ENCODE measurements around the gene HERC5. TPM values are rescaled to one million over a fixed set of nuclear protein-coding genes. Genes with fewer than 3 reads are reported as not detected.

The HERC5 gene
- total RNA-seq, 4 donors from 2014 or later, result 6.5 to 11.9 (median 7.3) TPM

- no peak for TF ChIP-seq CTCF (IDR thresholded peaks at IDR 0.05; ENCODE audit: low read depth)
These were observed 77.2 kb downstream of the HERC5 start for GRCh38 chr4:88533937-88534750.

- TF ChIP-seq CTCF (IDR thresholded peaks at IDR 0.05; ENCODE audit: low read depth), result no peak
These were observed 78.3 kb downstream of the HERC5 start for GRCh38 chr4:88535090-88535755.

DNA sequence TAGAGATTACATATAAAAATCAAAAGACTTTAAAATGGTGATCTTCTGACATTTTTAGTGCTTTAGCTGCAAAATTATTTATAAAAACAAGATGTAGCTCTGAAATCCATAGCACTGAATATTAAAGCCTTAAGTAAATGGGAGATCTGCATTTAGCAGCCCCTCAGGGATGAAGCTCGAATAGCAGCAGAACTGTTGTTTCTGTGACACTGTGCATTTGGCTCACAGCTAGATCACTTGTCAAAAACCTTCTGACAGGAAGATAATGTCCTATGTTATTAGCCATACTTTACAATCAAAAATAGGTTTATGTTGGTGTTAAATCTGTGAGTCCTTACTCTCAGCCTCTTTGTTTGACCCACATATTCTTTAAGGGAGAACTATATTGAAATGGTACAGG, 80.8 kb downstream of the HERC5 start:
- no peak for TF ChIP-seq CTCF (IDR thresholded peaks at IDR 0.05; ENCODE audit: low read depth)

DNA sequence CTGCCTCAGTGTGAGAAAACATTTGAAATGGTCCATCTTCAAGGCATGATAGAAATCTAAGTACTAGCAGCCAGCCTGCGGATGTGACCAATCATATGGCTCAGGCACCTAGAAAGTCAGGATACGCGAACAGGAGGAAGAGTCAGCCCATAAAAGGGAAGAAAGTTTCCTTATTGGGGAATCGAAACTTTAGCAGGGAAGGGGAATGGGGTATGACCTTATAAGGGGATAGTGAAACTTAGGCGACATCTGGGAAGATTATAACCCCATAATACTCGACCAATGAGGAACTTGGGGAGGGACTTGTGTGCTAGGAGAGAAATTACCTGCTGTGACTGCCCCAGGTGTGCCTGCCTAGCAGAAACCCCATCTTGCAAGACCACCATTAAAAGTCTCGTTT, 92.9 kb downstream of the HERC5 start:
- TF ChIP-seq CTCF (IDR thresholded peaks at IDR 0.05; ENCODE audit: low read depth), result no peak

Other genes starting within 250 kb of the HERC5 start
- 10 to 100 TPM; 10.4 to 19.2 (median 15.0) TPM for gene PPM1K, start 172.6 kb upstream of the HERC5 start, total RNA-seq
- 10 to 100 TPM in 1 of 4 donors, 1 to 10 TPM in 3; 4.2 to 13.2 (median 5.5) TPM for gene HERC6, start 78.3 kb upstream of the HERC5 start, total RNA-seq
- 100 to 1,000 TPM; 103 to 142 (median 117) TPM for gene PYURF, start 66.7 kb downstream of the HERC5 start, total RNA-seq
- 10 to 100 TPM; 29.8 to 48.9 (median 42.4) TPM for gene HERC3, start 135.4 kb downstream of the HERC5 start, total RNA-seq
- gene NAP1L5, start 240.7 kb downstream of the HERC5 start, total RNA-seq, result 1 to 10 TPM; 4.1 to 7.5 (median 6.0) TPM